ENCODE results near the gene ATF7.

ATF7 gene

DNA sequence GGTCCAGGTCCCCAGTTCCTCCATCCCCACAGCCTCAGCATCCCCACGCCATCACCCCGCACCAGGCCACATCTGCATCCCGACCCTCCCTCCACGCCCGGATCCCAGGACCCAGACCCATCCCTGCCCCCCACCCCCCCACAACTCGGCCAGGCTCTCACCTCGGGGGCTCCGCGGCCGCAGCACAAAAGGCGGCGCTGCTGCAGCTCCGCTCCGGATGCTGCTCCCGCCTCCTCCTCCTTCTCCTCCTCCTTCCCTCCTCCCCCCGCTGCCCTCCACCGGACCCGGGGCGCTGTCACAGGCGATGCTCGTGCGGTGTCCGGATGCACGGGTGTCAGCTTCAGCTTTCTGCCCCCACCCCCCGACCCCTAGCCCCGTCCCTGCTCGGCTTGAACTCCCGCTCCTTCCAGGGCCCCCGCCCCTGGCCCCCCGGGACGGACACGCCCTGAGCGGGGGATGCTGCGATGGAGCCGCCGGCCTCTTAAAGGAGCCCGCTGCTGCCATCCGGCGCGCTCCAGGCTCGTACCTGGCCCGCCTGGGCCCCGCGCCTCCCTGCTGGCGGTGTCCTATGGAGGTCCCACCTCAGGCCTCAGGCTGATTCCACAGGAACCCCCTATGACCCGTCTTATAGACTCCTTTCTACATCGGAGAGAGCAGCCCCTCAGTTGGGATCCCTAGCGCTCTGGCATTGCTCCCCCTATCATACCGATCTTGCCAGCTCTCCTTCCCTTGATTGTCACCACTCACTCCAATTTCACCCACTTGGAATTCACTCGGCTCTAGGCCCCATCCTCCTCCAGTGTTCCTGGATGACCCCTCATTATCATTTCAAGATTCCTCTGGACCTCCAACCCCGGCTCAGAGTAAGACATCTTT lies 126.7 kb downstream of the ATF7 start, which contains the start of gene MAP3K12:
Gene MAP3K12 (minus strand): TSS at position 193 of the 876 bp plus-strand sequence. CDS start 12,067 bp downstream, outside the sequence.
- peak; percentile 75 for DNase-seq

DNA sequence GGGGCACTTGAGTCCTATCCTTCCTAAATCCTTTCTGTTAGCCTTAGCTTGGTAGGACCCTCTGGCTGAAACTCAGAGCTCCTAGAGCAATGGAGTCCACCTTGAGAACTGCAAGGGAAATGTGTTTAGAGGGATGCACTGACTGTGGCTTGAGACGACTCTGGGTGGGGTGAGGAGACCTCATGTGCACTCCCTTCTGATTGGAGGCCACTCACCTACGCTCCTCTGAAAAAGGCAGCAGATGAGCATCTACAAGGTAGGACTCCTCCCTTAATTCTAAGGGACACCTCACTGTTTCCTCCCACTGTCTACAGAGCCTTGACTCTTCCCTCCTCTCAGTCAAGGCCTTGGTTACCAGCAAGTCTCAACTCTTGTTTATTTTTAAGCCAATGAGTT lies 127.9 kb downstream of the ATF7 start:
- DNase-seq, result no peak

- no peak for DNase-seq
Observed at GRCh38 chr12:53497461-53497860, 128.7 kb downstream of the ATF7 start.

DNA sequence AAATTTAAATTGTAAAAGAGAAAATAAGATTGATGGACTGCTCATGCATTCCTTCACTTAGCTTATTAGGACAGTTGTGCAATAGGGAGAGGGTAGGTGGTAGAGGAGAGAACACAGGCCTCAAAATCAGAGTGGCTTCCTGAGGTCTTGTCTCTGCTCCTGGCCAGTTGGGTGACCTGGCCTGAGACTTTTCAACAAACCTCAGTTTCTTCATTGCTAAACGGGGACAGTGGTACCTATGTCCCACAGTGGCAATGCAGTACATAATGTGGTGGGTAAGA lies 129.5 kb downstream of the ATF7 start:
- DNase-seq, result no peak

- peak; percentile 87 for DNase-seq
Observed at GRCh38 chr12:53495903-53496751, 130.1 kb downstream of the ATF7 start.

DNA sequence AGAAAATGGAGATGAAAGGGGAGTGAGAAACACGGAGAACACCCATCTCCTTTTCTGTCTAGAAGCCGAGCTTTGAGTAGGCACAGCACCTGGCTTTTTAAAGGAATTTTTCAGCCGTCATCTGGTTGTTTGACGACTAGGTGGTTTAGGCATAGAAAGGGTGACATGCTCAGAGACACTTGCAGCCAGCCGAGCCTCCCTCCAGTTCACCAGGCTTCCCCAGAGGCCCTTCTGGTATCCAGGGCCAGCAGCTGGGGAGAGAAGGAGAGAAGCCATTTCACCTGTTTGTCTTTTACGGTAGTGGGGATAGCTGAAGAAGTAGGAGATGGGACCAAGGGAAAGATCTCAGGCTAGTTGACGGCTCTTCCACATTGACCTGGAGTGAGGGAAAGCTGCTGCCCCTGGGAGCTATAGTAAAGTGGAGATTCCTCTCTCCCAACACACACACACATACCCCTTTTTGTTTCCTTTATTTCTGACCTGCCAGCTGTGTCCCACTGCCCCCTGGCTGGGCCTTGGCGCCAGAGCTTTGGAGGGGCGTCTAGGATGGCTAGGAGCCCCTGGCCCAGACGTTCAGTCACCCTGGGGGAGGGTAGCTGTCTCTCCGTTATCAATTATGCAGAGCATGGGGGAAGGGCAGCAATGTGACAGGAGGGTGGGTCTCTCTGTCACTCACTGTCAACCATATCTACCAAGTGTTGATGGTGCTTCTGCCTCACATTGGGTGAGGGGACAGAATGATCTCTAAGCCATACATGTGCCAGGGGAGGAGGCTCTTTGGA lies 132.4 kb downstream of the ATF7 start:
- no peak for DNase-seq

- DNase-seq, result peak; percentile 88
Observed at GRCh38 chr12:53492830-53493609, 133.2 kb downstream of the ATF7 start.

DNA sequence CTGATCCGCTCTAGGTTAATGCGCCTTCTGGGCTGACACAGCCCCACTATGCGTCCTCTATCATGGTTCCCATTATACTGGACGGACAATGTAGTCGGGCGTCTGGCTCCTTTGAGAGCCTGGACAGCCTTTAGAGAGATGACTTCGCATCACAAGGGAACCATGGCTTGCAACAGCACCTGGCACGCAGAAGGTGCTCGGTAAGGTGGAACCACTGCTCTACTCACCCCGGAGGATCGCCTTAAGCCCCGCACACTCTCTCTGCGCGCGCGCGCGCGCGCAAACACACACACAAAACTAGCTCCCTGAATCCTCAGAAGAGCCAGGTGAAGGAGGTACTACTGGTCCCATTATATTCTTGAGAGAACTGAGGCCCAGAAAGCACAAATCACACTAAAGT lies 134.0 kb downstream of the ATF7 start:
- no peak for DNase-seq

GRCh38 chr12:53489242-53489864 lies 136.8 kb downstream of the ATF7 start:
- no peak for DNase-seq

- DNase-seq, result no peak
Observed at GRCh38 chr12:53486736-53487487, 139.3 kb downstream of the ATF7 start.

DNA sequence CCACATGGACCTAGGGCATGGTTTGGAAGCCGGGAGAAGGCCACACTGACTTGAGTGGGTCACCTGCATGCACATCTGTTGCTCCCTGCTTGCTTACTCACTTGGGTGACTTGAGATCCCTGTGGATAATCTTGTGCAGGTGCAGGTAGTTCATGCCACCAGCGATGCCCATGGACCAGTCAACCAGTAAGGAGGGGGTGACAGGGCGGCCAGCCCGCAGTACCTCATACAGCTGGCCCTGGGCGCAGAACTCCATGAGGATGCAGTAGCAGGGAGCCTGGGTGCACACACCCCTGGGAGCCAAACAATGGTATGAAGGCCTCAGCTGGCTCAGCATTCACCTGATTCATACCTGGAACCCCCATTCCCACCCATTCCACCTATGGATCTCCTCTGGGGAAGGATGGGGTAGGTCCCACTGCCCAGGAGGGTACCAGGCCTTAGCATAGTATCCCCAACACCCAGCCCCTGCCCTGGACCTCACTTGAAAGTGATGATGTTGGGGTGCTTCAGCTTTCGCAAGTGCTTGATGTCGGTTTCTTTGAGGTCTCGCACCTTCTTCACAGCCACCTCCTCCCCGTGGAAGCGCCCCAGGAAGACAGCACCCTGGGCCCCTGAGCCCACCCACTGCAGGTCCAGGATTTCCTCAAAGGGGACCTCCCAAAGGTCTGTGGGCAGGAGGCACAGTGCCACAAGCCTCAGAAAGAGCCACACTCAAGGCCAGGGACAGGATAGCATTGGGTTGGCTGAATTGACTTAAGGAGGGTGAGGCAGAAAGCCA lies 140.0 kb downstream of the ATF7 start:
- DNase-seq, result no peak

DNA sequence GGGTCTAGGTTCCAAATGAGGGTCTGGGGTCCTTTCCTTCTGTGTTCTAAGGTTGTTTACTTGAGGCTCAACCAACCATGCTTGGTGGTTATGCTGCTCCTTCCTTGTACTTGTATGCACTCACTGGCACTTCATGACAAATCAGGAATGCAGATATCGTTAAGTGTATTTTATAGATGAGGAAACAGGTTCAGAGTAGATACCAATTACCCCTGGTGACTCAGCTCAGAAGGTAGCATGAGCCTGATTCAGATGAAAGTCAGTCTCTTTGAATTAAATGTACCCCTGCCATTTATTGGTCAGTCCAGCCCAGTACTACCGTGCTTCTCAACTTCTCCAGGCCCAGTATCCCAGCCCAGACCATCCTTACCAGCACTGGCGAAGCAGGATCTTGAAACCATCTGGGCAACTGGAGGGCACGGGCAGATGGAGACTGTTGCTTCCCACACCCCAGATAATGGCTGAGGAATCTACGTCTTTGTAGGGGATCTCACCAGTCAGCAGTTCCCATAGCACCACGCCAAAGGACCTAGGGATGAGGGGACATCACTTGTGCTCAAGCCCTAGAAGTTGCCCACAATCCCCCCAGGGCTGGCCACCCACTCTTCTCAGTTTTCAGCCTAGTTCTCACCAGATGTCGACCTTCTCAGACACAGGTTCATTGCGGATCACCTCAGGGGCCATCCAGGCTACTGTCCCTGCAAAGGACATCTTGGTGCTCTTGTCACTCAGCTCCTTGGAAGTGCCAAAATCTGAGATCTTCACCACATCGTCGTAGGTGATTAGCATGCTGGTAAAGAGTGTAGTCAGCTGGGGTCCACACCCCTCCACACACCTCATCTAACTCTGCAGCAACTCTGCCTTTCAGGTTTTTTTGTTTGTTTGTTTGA lies 141.3 kb downstream of the ATF7 start:
- DNase-seq, result peak; percentile 61

GRCh38 chr12:53483979-53484377 lies 142.2 kb downstream of the ATF7 start:
- no peak for DNase-seq

GRCh38 chr12:53483225-53483978 lies 142.8 kb downstream of the ATF7 start:
- no peak for DNase-seq

DNA sequence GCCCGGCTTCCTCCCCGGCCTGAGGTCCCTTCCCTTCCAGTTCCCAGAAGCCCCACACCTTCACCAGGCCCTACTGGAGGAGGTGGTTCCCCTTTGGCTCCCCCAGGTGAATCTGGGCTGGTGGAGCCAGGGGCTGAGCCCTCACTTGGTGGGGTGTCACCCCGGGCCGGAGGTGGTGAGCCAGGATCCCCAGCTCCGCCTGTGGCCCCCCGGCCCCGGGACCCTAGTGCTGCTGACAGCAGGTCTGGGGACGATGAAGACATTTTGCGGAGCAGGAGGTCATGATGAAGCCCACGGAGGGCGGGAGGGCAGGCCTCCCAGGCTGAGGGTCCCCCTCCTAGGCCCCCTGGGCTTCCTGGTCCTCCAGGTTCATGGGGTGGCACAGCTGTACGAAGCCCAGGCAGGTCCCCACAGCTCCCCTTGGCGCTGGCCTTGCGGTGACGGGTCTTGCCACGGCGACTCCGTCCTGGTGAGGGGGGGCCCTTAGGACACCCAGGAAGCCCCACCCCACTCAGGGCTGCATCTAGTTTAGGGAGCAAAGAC lies 143.5 kb downstream of the ATF7 start:
- no peak for DNase-seq

DNA sequence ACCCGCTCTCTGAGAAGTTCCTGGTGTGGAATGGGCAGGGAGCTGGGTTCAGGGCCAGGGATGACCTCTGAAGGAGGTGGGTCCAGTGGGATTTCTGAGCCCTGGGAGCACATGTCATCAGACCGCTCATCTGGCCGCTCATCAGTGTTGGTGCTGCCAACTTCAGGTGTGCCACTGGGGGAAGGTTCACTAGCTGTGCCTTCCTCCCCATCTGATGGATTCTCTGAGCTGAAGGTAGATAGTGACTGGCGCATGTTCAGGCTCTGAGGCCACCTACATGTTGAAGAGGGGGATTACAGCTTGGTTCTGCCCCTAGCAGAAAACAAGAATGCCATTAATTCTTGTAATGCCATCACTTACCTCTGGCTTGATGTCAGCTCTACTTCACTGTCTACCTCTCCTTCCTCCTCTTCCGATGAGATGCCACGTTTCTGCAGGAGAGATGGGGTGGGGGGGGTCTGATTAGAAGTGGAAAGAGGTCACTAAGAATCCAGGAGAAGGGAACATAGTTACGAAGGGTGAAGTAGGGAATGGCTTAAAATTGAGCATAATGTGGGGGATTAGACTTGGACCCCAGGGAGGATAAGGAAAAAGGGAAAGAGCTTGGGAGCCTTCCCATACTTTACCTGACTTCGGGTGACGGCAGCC lies 144.1 kb downstream of the ATF7 start:
- DNase-seq, result no peak

GRCh38 chr12:53481458-53481857 lies 144.7 kb downstream of the ATF7 start:
- DNase-seq, result peak; percentile 81

Measured in EL (cell line).